OCI-LY7 (cell line): Measurements from ENCODE around the gene SNRK.

Experiments used
- EZH2phosphoT487 ChIP-seq: fragments of 200-600 bp; sonication (generic); IDR thresholded peaks from 2 replicates; pipeline ENCODE4 v1.6.1; 2018; ENCODE audit warnings: low read depth, borderline replicate concordance, mild to moderate bottlenecking, mixed run types, antibody characterized with exemption, low read length, moderate library complexity, mixed read lengths
- TF ChIP-seq, protein P1 (sequence below): fragments of 200-600 bp; sonication (generic); conservative IDR thresholded peaks from 2 replicates; pipeline ENCODE4 v1.5.1; 2014; ENCODE audit warnings: mild to moderate bottlenecking, antibody characterized with exemption, low read length, moderate library complexity, mixed read lengths

DNA sequence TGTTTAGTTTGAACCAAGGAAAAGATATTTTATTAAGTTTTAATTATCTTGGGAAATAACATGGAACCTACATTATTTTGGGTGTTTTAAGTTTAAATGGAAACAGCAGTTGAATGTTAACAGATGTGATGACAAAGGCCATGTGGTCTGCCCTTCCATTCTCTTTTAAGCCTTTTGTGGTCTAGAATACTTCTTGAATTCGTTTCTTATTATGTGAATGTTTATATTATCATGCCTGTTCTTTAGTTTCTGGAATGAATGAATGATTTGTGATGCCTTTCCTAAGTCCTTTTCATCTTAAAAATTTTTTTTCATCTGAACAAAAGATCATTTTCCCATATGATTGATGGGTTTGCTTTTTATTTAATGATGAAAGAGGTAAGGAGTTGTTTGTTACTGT lies 44.6 kb downstream of the SNRK start:
- TF ChIP-seq, protein P1, sequence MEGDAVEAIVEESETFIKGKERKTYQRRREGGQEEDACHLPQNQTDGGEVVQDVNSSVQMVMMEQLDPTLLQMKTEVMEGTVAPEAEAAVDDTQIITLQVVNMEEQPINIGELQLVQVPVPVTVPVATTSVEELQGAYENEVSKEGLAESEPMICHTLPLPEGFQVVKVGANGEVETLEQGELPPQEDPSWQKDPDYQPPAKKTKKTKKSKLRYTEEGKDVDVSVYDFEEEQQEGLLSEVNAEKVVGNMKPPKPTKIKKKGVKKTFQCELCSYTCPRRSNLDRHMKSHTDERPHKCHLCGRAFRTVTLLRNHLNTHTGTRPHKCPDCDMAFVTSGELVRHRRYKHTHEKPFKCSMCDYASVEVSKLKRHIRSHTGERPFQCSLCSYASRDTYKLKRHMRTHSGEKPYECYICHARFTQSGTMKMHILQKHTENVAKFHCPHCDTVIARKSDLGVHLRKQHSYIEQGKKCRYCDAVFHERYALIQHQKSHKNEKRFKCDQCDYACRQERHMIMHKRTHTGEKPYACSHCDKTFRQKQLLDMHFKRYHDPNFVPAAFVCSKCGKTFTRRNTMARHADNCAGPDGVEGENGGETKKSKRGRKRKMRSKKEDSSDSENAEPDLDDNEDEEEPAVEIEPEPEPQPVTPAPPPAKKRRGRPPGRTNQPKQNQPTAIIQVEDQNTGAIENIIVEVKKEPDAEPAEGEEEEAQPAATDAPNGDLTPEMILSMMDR, result no peak
- TF ChIP-seq EZH2phosphoT487, result no peak
